IMR-90 (cell line): ENCODE data around the gene AJAP1. TPM values are rescaled to one million over a fixed set of nuclear protein-coding genes. Genes with fewer than 3 reads are reported as not detected.

ENCODE experiments used
- ATAC-seq: fragments of 200-7000 bp; cut with Tn5 transposase; 2 replicates; pipeline ENCODE4 v1.9.1; 2020; ENCODE audit warnings: low read depth, mild to moderate bottlenecking, moderate library complexity
- BruUV-seq: library from RNA; stranded (reverse); fragments of 400-500 nt; replicated peaks from 2 replicates; lab custom pipeline; 2021; lab: Mats Ljungman, UMichigan
- CTCF ChIA-PET: fragments of 300-600 bp; formaldehyde crosslinking; extraction: SDS; loops from one replicate; lab custom pipeline; 2021; ENCODE audit warnings: antibody characterized with exemption; lab: Yijun Ruan, JAX
- POLR2A ChIA-PET: fragments of 300-600 bp; sonication (Branson Sonifier 250); formaldehyde crosslinking; loops from one replicate; lab custom pipeline; 2022; ENCODE audit warnings: antibody characterized with exemption; ENCODE audit not compliant: unreplicated experiment; lab: Charles Lee
- DNase-seq: peaks from one replicate; pipeline ENCODE4 v3.0.0; 2013
- H2AFZ ChIP-seq: replicated peaks from 2 replicates; pipeline ENCODE3; 2013; ENCODE audit warnings: low read length, mild to moderate bottlenecking; ENCODE audit not compliant: poor library complexity
- H2AK5ac ChIP-seq: 2 replicates; pipeline ENCODE4 v1.6.1; 2013; ENCODE audit warnings: low read depth, low read length, inconsistent platforms
- H2AK9ac ChIP-seq: replicated peaks from 2 replicates; pipeline ENCODE3; 2013; ENCODE audit warnings: mild to moderate bottlenecking, low read depth, low read length, moderate library complexity; ENCODE audit not compliant: poor library complexity
- H2BK120ac ChIP-seq: 2 replicates; pipeline ENCODE4 v1.6.1; 2013; ENCODE audit warnings: low read depth, low read length, inconsistent platforms
- H2BK15ac ChIP-seq: 3 replicates; pipeline ENCODE4 v1.6.1; 2013; ENCODE audit warnings: low read depth, low read length, inconsistent platforms
- H2BK20ac ChIP-seq: 2 replicates; pipeline ENCODE4 v1.6.1; 2013; ENCODE audit warnings: low read depth, mild to moderate bottlenecking, inconsistent platforms, low read length, moderate library complexity
- H2BK5ac ChIP-seq: 2 replicates; pipeline ENCODE4 v1.6.1; 2013; ENCODE audit warnings: mild to moderate bottlenecking, low read depth, low read length, inconsistent platforms; ENCODE audit not compliant: poor library complexity, severe bottlenecking
- H3K14ac ChIP-seq: replicated peaks from 2 replicates; pipeline ENCODE4 v1.6.1; 2013; ENCODE audit warnings: low read depth, low read length, inconsistent platforms
- H3K18ac ChIP-seq: 2 replicates; pipeline ENCODE4 v1.6.1; 2013; ENCODE audit warnings: low read depth, low read length, control low read depth
- H3K23ac ChIP-seq: 2 replicates; pipeline ENCODE4 v1.6.1; 2013; ENCODE audit warnings: low read depth, low read length, inconsistent platforms
- H3K27ac ChIP-seq: 2 replicates; pipeline ENCODE4 v1.5.1; 2013; ENCODE audit warnings: mild to moderate bottlenecking, control low read depth, low read length; ENCODE audit not compliant: insufficient read depth
- H3K27me3 ChIP-seq: 2 replicates; pipeline ENCODE4 v1.6.1; 2013; ENCODE audit warnings: low read length; ENCODE audit not compliant: control insufficient read depth, insufficient read depth
- H3K36me3 ChIP-seq: 2 replicates; pipeline ENCODE4 v1.6.1; 2013; ENCODE audit warnings: low read length, mixed read lengths; ENCODE audit not compliant: control insufficient read depth, insufficient read depth
- H3K4ac ChIP-seq: 2 replicates; pipeline ENCODE4 v1.6.1; 2013; ENCODE audit warnings: low read depth, low read length, inconsistent platforms
- H3K4me1 ChIP-seq: 2 replicates; pipeline ENCODE4 v1.6.1; 2013; ENCODE audit warnings: low read length, mixed read lengths; ENCODE audit not compliant: control insufficient read depth, insufficient read depth
- H3K4me2 ChIP-seq: 2 replicates; pipeline ENCODE4 v1.6.1; 2013; ENCODE audit warnings: low read depth, mild to moderate bottlenecking, control low read depth, low read length, moderate library complexity
- H3K4me3 ChIP-seq: 2 replicates; pipeline ENCODE4 v1.5.1; 2013; ENCODE audit warnings: low read depth, mild to moderate bottlenecking, control low read depth, low read length, moderate library complexity; ENCODE audit not compliant: insufficient read depth
- H3K56ac ChIP-seq: 2 replicates; pipeline ENCODE4 v1.6.1; 2013; ENCODE audit warnings: low read length, inconsistent platforms; ENCODE audit not compliant: insufficient read depth; ENCODE audit errors: extremely low read depth
- H3K79me1 ChIP-seq, 2 experiments: 2 replicates each; pipeline ENCODE4 v1.6.1; 2013; ENCODE audit warnings: low read length in 2 of 2, inconsistent platforms in 1 of 2, low read depth in 1 of 2
- H3K9ac ChIP-seq: 2 replicates; pipeline ENCODE4 v1.6.1; 2013; ENCODE audit warnings: low read depth, low read length, control low read depth
- H3K9me1 ChIP-seq: 2 replicates; pipeline ENCODE4 v1.6.1; 2013; ENCODE audit warnings: low read length, inconsistent platforms; ENCODE audit not compliant: insufficient read depth
- H3K9me3 ChIP-seq: 2 replicates; pipeline ENCODE4 v1.6.1; 2013; ENCODE audit warnings: low read length; ENCODE audit not compliant: control insufficient read depth, insufficient read depth
- H4K20me1 ChIP-seq: 2 replicates; pipeline ENCODE4 v1.6.1; 2013; ENCODE audit warnings: low read length, inconsistent platforms; ENCODE audit not compliant: insufficient read depth
- H4K5ac ChIP-seq: 2 replicates; pipeline ENCODE4 v1.6.1; 2013; ENCODE audit warnings: mild to moderate bottlenecking, low read depth, low read length, control low read depth
- H4K8ac ChIP-seq, 2 experiments: 2 replicates each; pipeline ENCODE4 v1.6.1; 2013; ENCODE audit warnings: low read depth in 2 of 2, low read length in 2 of 2, control low read depth in 1 of 2, inconsistent platforms in 1 of 2
- H4K91ac ChIP-seq: 2 replicates; pipeline ENCODE4 v1.6.1; 2013; ENCODE audit warnings: low read depth, low read length, inconsistent platforms; ENCODE audit not compliant: insufficient read depth
- BHLHE40 ChIP-seq: fragments of 150-350 bp; IDR thresholded peaks from 2 replicates; pipeline ENCODE4 v1.6.1; 2016; ENCODE audit warnings: mild to moderate bottlenecking, low read depth, low read length
- CEBPB ChIP-seq: IDR thresholded peaks from 2 replicates; pipeline ENCODE4 v1.6.1; 2012; ENCODE audit warnings: low read depth, low read length, improper control_type of control experiment
- CHD1 ChIP-seq: IDR thresholded peaks from 2 replicates; pipeline ENCODE4 v1.6.1; 2012; ENCODE audit warnings: low read depth, low read length, improper control_type of control experiment
- FOS ChIP-seq: fragments of 150-350 bp; IDR thresholded peaks from 2 replicates; pipeline ENCODE4 v1.6.1; 2016; ENCODE audit warnings: low read depth, low read length
- MAFK ChIP-seq: IDR thresholded peaks from 2 replicates; pipeline ENCODE4 v1.6.1; 2012; ENCODE audit warnings: low read depth, low read length, improper control_type of control experiment
- MAZ ChIP-seq: IDR thresholded peaks from 2 replicates; pipeline ENCODE4 v1.6.1; 2012; ENCODE audit warnings: low read depth, mild to moderate bottlenecking, low read length, improper control_type of control experiment, moderate library complexity, borderline replicate concordance
- MXI1 ChIP-seq: IDR thresholded peaks from 2 replicates; pipeline ENCODE4 v1.6.1; 2012; ENCODE audit warnings: low read depth, mild to moderate bottlenecking, low read length, moderate library complexity, borderline replicate concordance
- NFE2L2 ChIP-seq: fragments of 150-350 bp; IDR thresholded peaks from 2 replicates; pipeline ENCODE4 v1.6.1; 2016; ENCODE audit warnings: low read depth, mild to moderate bottlenecking, low read length
- POLR2A ChIP-seq: IDR thresholded peaks from 2 replicates; pipeline ENCODE4 v1.6.1; 2012; ENCODE audit warnings: mild to moderate bottlenecking, low read depth, low read length
- RAD21 ChIP-seq: IDR thresholded peaks from 2 replicates; pipeline ENCODE4 v1.6.1; 2012; ENCODE audit warnings: low read length, improper control_type of control experiment
- RCOR1 ChIP-seq: IDR thresholded peaks from 2 replicates; pipeline ENCODE4 v1.6.1; 2012; ENCODE audit warnings: mild to moderate bottlenecking, low read length, improper control_type of control experiment; ENCODE audit not compliant: insufficient replicate concordance
- RFX5 ChIP-seq: IDR thresholded peaks from 2 replicates; pipeline ENCODE4 v1.8.0; 2012; ENCODE audit warnings: low read depth, mild to moderate bottlenecking, low read length, moderate library complexity
- SMC3 ChIP-seq: fragments of 150-350 bp; IDR thresholded peaks from 2 replicates; pipeline ENCODE4 v1.6.1; 2016; ENCODE audit warnings: low read depth, mild to moderate bottlenecking, antibody characterized with exemption, low read length, moderate library complexity
- WGBS, 2 experiments: methylation state at CpG; one replicate each; pipeline versions ENCODE4 v1.1.5 to v1.1.7; 2013; ENCODE audit warnings: missing lambda C conversion rate in 2 of 2; ENCODE audit not compliant: insufficient read length in 1 of 2; ENCODE audit errors: extremely low coverage in 2 of 2; 5-methylcytosine and 5-hydroxymethylcytosine counted together
- dilution Hi-C: fragments of 300-500 bp; cut with HindIII; formaldehyde crosslinking; loops from one replicate; pipeline ENCODE4 v1.14.3; 2018; ENCODE audit warnings: low sequenced_read_pairs; ENCODE audit not compliant: unreplicated experiment
- in situ Hi-C: fragments of 300-500 bp; cut with MboI; formaldehyde crosslinking; loops from 3 replicates; pipeline ENCODE4 v1.14.3; 2019; ENCODE audit warnings: low sequenced_read_pairs, inconsistent platforms, mixed read lengths
- intact Hi-C: fragments of 100-400 bp; cut with micrococcal nuclease; formaldehyde crosslinking; loops from 2 replicates; pipeline ENCODE4 v1.10.0; 2022
- polyA plus RNA-seq, 3 experiments: library from polyadenylated mRNA; depleted of rRNA; stranded (reverse); fragments of >200 nt; gene quantifications; 2 replicates each; pipeline ENCODE4 v1.2.3, GENCODE V29; 2012; ENCODE audit warnings: low replicate concordance in 1 of 3
- total RNA-seq: library from RNA; depleted of rRNA; stranded (reverse); fragments of >200 nt; gene quantifications from 2 replicates; pipeline ENCODE4 v1.2.3, GENCODE V29; 2012
- TF ChIP-seq, protein P1 (sequence below): conservative IDR thresholded peaks from 2 replicates; pipeline ENCODE4 v1.5.1; 2012; ENCODE audit warnings: mild to moderate bottlenecking, low read depth, low read length, improper control_type of control experiment
- TF ChIP-seq, protein P2 (sequence below): fragments of 150-350 bp; IDR thresholded peaks from 2 replicates; pipeline ENCODE4 v1.6.1; 2016; ENCODE audit warnings: low read depth, mild to moderate bottlenecking, low read length, moderate library complexity, borderline replicate concordance
- TF ChIP-seq, protein P3 (sequence below): fragments of 150-350 bp; IDR thresholded peaks from 2 replicates; pipeline ENCODE4 v1.6.1; 2017; ENCODE audit warnings: mild to moderate bottlenecking, antibody characterized with exemption, low read length, low read depth

AJAP1 gene
- total and polyA plus RNA-seq, 2 of the 4 experiments (the other 2 are of a cell fraction): under 0.01 to 0.02 TPM

DNA sequence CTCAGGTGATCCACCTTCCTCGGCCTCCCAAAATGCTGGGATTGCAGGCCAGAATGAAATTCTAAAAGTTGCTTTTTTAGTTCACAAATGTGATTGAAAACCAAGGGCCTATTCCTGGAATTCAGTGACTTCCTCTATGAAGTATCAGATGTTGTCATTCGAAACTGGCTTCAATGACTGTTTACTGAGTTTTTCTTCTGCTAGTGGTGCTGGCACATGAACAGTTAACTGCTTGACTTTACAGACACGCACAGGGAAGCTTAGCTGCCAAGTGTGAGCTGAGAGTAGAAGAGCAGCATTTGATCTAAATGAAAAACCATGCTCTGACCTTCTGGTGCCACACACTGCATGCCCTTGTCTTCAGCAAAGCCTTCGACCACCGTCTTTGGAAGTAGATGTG is 32.8 kb upstream of the AJAP1 start:
- H3K36me3 ChIP-seq: no peaks in the 10 kb centered on the region
- no peak overlapping the region for H4K91ac ChIP-seq
- no peak overlapping the region for H2AFZ ChIP-seq
- intact Hi-C loops (no loop called here), in situ Hi-C loops (no loop called here), dilution Hi-C loops (no loop called here)
- H3K4me2 ChIP-seq: no peak overlapping the region
- no TSS peak for BruUV-seq
- no peak overlapping the region for H3K14ac ChIP-seq
- ATAC-seq (no peak), DNase-seq (no peak)
- no peak overlapping the region for H3K18ac ChIP-seq
- no peak overlapping the region for H2BK5ac ChIP-seq
- CTCF ChIA-PET: no interaction called here
- H3K4me3 ChIP-seq: no peak overlapping the region
- H2AK9ac ChIP-seq: no peak overlapping the region
- no peak overlapping the region for H2BK20ac ChIP-seq
- no peak overlapping the region for H4K8ac ChIP-seq
- H3K9ac ChIP-seq: no peak overlapping the region
- H4K5ac ChIP-seq: no peak overlapping the region
- H3K27ac ChIP-seq: no peak overlapping the region
- no CpG with 5 or more reads among the region's 5 CpGs for WGBS, 2 experiments
- POLR2A ChIA-PET: no interaction called here
- no peak overlapping the region for H3K4ac ChIP-seq
- H3K9me3 ChIP-seq: peaks cover 47% of the 10 kb centered on the region
- TF ChIP-seq, protein P1, sequence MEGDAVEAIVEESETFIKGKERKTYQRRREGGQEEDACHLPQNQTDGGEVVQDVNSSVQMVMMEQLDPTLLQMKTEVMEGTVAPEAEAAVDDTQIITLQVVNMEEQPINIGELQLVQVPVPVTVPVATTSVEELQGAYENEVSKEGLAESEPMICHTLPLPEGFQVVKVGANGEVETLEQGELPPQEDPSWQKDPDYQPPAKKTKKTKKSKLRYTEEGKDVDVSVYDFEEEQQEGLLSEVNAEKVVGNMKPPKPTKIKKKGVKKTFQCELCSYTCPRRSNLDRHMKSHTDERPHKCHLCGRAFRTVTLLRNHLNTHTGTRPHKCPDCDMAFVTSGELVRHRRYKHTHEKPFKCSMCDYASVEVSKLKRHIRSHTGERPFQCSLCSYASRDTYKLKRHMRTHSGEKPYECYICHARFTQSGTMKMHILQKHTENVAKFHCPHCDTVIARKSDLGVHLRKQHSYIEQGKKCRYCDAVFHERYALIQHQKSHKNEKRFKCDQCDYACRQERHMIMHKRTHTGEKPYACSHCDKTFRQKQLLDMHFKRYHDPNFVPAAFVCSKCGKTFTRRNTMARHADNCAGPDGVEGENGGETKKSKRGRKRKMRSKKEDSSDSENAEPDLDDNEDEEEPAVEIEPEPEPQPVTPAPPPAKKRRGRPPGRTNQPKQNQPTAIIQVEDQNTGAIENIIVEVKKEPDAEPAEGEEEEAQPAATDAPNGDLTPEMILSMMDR: no peak
- TF ChIP-seq SMC3 (no peak), BHLHE40 (no peak), POLR2A (no peak), RCOR1 (no peak), RFX5 (no peak), CHD1 (no peak), NFE2L2 (no peak), MAZ (no peak), RAD21 (no peak), MAFK (no peak), CEBPB (no peak), FOS (no peak), MXI1 (no peak)
- TF ChIP-seq, protein P2, sequence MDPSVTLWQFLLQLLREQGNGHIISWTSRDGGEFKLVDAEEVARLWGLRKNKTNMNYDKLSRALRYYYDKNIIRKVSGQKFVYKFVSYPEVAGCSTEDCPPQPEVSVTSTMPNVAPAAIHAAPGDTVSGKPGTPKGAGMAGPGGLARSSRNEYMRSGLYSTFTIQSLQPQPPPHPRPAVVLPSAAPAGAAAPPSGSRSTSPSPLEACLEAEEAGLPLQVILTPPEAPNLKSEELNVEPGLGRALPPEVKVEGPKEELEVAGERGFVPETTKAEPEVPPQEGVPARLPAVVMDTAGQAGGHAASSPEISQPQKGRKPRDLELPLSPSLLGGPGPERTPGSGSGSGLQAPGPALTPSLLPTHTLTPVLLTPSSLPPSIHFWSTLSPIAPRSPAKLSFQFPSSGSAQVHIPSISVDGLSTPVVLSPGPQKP: no peak
- TF ChIP-seq, protein P3, sequence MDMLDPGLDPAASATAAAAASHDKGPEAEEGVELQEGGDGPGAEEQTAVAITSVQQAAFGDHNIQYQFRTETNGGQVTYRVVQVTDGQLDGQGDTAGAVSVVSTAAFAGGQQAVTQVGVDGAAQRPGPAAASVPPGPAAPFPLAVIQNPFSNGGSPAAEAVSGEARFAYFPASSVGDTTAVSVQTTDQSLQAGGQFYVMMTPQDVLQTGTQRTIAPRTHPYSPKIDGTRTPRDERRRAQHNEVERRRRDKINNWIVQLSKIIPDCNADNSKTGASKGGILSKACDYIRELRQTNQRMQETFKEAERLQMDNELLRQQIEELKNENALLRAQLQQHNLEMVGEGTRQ: no peak
- H3K23ac ChIP-seq: no peak overlapping the region
- no peak overlapping the region for H2BK120ac ChIP-seq
- H2AK5ac ChIP-seq: no peak overlapping the region
- no peak overlapping the region for H3K56ac ChIP-seq
- H3K9me1 ChIP-seq: no peaks in the 10 kb centered on the region
- no peak overlapping the region for H2BK15ac ChIP-seq
- H3K27me3 ChIP-seq: no peaks in the 10 kb centered on the region
- H3K79me1 ChIP-seq: no peaks in the 10 kb centered on the region
- no peaks in the 10 kb centered on the region for H3K4me1 ChIP-seq
- no peaks in the 10 kb centered on the region for H4K20me1 ChIP-seq
